Karpas-422 (cell line): Measurements from ENCODE around the gene CDK5RAP1. TPM values are rescaled to one million over a fixed set of nuclear protein-coding genes. Genes with fewer than 3 reads are reported as not detected.

Experiments used
- DNase-seq: peaks from one replicate; pipeline ENCODE4 v3.0.0-alpha.2; 2015
- H2AFZ ChIP-seq: fragments of 200-600 bp; sonication (generic); 2 replicates; pipeline ENCODE4 v1.6.1; 2014; ENCODE audit warnings: antibody characterized with exemption, low read length, mixed read lengths
- H3K27ac ChIP-seq: fragments of 200-600 bp; sonication (generic); 2 replicates; pipeline ENCODE4 v1.5.1; 2014; ENCODE audit warnings: mild to moderate bottlenecking, low read length, moderate library complexity
- H3K27me3 ChIP-seq: fragments of 200-600 bp; sonication (generic); 2 replicates; pipeline ENCODE4 v1.6.1; 2014; ENCODE audit warnings: low read length, mixed read lengths
- H3K36me3 ChIP-seq: fragments of 200-600 bp; sonication (generic); 2 replicates; pipeline ENCODE4 v1.6.1; 2014; ENCODE audit warnings: low read length, mixed read lengths; ENCODE audit not compliant: insufficient read depth
- H3K4me1 ChIP-seq: fragments of 200-600 bp; sonication (generic); 2 replicates; pipeline ENCODE4 v1.6.1; 2014; ENCODE audit warnings: mild to moderate bottlenecking, low read length, mixed read lengths
- H3K4me2 ChIP-seq: fragments of 200-600 bp; sonication (generic); 2 replicates; pipeline ENCODE4 v1.6.1; 2014; ENCODE audit warnings: low read length, low read depth, mild to moderate bottlenecking; ENCODE audit not compliant: poor library complexity, severe bottlenecking
- H3K4me3 ChIP-seq: fragments of 200-600 bp; sonication (generic); 2 replicates; pipeline ENCODE4 v1.5.1; 2014; ENCODE audit warnings: mild to moderate bottlenecking, antibody characterized with exemption, low read length, mixed read lengths
- H3K79me2 ChIP-seq: fragments of 200-600 bp; sonication (generic); 2 replicates; pipeline ENCODE4 v1.6.1; 2014; ENCODE audit warnings: mild to moderate bottlenecking, low read length, mixed read lengths
- H3K9ac ChIP-seq: fragments of 200-600 bp; sonication (generic); 2 replicates; pipeline ENCODE4 v1.6.0; 2014; ENCODE audit warnings: low read length
- H3K9me2 ChIP-seq: fragments of 200-600 bp; sonication (generic), shearing (Covaris generic); replicated peaks from 2 replicates; pipeline ENCODE4 v1.6.0; 2014; ENCODE audit warnings: mild to moderate bottlenecking, low read length, moderate library complexity; ENCODE audit not compliant: insufficient read depth
- H3K9me3 ChIP-seq: fragments of 300-700, 200-600 bp; sonication (generic); 2 replicates; pipeline ENCODE4 v1.6.1; 2014; ENCODE audit warnings: low read length, mixed read lengths
- H4K20me1 ChIP-seq: fragments of 200-600 bp; sonication (generic); 2 replicates; pipeline ENCODE4 v1.6.1; 2014; ENCODE audit warnings: mild to moderate bottlenecking, antibody characterized with exemption, low read length, low read depth; ENCODE audit not compliant: insufficient read depth
- total RNA-seq: library from RNA; depleted of rRNA; stranded (reverse); fragments of >200 nt; shearing (Covaris generic); gene quantifications from 2 replicates; pipeline ENCODE4 v1.2.3, GENCODE V29; 2014; ENCODE audit warnings: low replicate concordance

Gene CDK5RAP1
- total RNA-seq, 1 experiment from 2014 or later: 32.5 TPM

DNA sequence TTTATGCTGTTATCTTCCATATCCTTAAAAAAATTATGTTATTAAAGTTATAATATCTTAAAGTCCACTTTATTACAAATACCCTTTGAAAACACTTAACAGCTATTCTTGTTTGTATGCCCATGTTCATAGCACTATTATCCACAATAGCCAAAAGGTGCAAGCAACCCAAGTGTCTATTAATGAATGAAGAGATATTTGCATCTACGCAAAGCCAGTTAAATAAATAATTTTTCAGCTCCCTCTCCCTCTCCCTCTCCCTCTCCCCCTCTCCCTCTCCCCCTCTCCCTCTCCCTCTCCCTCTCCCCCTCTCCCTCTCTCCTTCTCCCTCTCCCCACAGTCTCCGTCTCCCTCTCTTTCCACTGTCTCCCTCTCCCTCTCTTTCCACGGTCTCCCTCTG lies 13.1 kb downstream of the CDK5RAP1 start:
- Histone ChIP-seq H4K20me1 (no peaks in the 10 kb centered on the region), H3K27me3 (no peaks in the 10 kb centered on the region), H3K36me3 (peaks cover 44% of the 10 kb centered on the region), H2AFZ (no peak overlapping the region), H3K9ac (no peak overlapping the region), H3K27ac (no peak overlapping the region), H3K4me1 (no peaks in the 10 kb centered on the region), H3K4me2 (no peak overlapping the region), H3K9me3 (no peaks in the 10 kb centered on the region), H3K79me2 (0 out of 2 replicates have a peak, but pooled peaks cover 6% of the 10 kb centered on the region), H3K9me2 (no peaks in the 10 kb centered on the region), H3K4me3 (no peak overlapping the region)
- DNase-seq: no peak

DNA sequence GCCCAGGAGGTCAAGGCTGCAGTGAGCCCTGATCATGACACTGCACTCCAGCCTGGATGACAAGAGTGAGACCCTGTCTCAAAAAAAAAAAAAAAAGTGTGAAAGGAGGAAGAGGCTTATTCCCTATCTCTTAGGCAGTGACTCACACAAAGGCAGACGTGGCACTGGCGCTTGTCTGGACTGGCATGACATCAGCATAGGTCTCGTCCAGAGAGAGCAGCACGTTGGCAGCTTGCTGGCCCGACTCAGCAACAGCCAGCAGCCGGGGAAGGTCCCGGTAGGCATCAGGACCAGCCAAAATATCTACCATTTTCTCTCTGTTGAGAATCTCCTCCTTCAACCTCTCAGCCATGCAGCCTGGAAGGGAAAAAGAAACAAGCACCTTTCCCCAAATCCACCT lies 14.1 kb downstream of the CDK5RAP1 start:
- Histone ChIP-seq H3K4me1 (no peaks in the 10 kb centered on the region), H3K27me3 (no peaks in the 10 kb centered on the region), H3K9me2 (no peaks in the 10 kb centered on the region), H3K36me3 (peaks cover 34% of the 10 kb centered on the region), H3K27ac (no peak overlapping the region), H3K9me3 (no peaks in the 10 kb centered on the region), H3K79me2 (0 out of 2 replicates have a peak, but pooled peaks cover 6% of the 10 kb centered on the region), H3K9ac (no peak overlapping the region), H3K4me2 (no peak overlapping the region), H2AFZ (no peak overlapping the region), H3K4me3 (no peak overlapping the region), H4K20me1 (no peaks in the 10 kb centered on the region)
- no peak for DNase-seq

DNA sequence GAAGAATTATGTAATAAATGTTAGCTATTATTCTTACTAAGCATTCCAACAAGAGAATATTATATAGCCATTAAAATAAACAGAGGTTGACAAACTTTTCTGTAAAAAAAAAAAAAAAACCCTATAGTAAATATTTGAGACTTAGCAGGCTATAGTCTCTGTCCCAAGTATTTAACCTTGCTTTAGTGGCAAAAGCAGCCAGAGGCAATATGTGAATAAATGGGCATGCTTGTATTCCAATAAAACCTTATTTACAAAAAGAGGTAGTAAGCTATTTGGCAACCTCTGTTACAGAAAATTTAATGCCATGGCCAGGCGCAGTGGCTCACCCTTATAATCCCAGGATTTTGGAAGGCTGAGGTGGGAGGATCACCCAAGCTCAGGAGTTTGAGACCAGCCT lies 14.6 kb downstream of the CDK5RAP1 start:
- Histone ChIP-seq H3K27ac (no peak overlapping the region), H3K4me2 (no peak overlapping the region), H4K20me1 (no peaks in the 10 kb centered on the region), H3K27me3 (no peaks in the 10 kb centered on the region), H3K4me1 (no peaks in the 10 kb centered on the region), H3K9ac (no peak overlapping the region), H3K79me2 (0 out of 2 replicates have a peak, but pooled peaks cover 6% of the 10 kb centered on the region), H2AFZ (no peak overlapping the region), H3K9me3 (no peaks in the 10 kb centered on the region), H3K4me3 (no peak overlapping the region), H3K36me3 (peaks cover 34% of the 10 kb centered on the region), H3K9me2 (no peaks in the 10 kb centered on the region)
- no peak for DNase-seq

DNA sequence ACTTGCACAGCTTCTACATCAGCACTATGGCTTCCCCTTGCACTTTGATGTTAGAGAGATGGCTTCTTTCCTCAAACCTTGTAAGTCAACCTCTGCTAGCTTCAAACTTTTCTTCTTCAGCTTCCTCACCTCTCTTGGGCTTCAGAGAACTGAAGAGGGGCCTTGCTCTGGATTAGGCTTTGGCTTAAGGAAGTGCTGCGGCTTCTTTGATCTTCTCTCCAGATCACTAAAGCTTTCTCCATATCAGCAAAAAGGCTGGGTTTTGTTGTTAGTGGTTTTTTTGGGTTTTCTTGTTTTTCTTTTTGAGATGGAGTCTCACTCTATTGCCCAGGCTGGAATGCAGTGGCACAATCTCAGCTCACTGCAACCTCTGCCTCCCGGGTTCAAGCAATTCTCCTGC lies 24.0 kb downstream of the CDK5RAP1 start:
- Histone ChIP-seq H3K9ac (no peak overlapping the region), H3K36me3 (peaks cover 64% of the 10 kb centered on the region), H3K4me2 (no peak overlapping the region), H3K27ac (no peak overlapping the region), H3K4me1 (no peaks in the 10 kb centered on the region), H3K9me3 (no peaks in the 10 kb centered on the region), H3K9me2 (no peaks in the 10 kb centered on the region), H2AFZ (no peak overlapping the region), H3K79me2 (no peaks in the 10 kb centered on the region), H4K20me1 (no peaks in the 10 kb centered on the region), H3K27me3 (no peaks in the 10 kb centered on the region), H3K4me3 (no peak overlapping the region)
- DNase-seq: no peak

DNA sequence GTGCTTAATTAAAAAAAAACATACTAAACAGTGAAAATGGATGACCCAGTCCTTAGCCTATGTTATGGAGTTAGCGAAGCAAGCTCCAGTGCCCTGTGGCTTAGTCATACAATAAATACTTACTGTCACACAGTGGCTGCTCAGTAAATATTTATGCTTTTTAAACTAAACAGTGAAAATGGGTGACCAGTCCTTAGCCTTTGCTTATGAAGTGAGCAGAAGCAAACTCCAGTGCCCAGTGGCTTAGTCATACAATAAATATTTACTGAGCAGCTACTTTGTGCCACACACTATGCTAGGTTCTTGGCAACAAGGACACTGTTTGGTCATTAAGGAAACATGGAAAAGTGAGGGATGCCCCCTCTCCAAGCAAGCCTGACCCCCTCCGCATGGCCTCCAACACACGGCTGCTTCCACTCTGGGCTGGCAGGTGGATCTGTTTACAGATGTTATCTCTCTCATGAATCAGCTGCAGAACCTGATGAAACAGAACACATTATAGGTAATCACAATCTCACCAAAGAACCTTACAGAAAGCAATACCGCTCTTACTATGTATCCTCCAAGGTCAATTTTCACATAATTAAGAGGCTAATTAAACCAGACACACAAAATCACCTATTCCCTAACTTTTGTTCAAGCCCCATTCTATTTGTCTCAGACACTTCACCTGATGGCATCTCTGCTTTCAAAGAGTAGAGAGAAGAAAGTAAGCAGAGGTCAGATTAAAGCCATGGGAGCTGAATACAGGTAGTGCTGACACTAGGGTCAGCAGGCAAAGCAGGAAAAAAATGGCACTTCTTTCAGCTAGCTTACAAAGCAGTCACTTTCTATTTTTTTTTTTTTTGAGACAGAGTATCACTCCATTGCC lies 27.3 kb downstream of the CDK5RAP1 start:
- Histone ChIP-seq H3K79me2 (peaks cover 2% of the 10 kb centered on the region; the same call in 1 of the 2 replicates), H3K4me2 (no peak overlapping the region), H3K4me1 (no peaks in the 10 kb centered on the region), H4K20me1 (no peaks in the 10 kb centered on the region), H3K27ac (no peak overlapping the region), H3K9ac (no peak overlapping the region), H3K4me3 (no peak overlapping the region), H3K9me3 (no peaks in the 10 kb centered on the region), H3K9me2 (no peaks in the 10 kb centered on the region), H3K27me3 (no peaks in the 10 kb centered on the region), H3K36me3 (peaks cover 56% of the 10 kb centered on the region), H2AFZ (no peak overlapping the region)
- DNase-seq: no peak

DNA sequence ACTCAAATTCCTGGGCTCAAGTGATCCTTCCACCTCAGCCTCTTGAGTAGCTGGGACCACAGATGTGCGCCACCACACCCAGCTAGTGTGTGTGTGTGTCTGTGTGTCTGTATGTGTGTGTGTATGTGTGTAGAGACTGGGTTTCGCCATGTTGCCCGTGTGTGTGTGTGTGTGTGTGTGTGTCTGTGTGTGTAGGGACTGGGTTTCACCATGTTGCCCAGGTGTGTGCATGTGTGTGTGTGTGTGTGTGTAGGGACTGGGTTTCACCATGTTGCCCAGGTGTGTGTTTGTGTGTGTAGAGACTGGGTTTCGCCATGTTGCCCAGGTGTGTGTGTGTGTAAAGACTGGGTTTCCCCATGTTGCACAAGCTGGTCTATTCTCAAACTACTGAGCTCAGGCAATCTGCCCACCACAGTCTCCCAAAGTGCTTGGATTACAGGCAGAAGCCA lies 28.3 kb downstream of the CDK5RAP1 start:
- peaks cover 2% of the 10 kb centered on the region; the same call in 1 of the 2 replicates for H3K79me2 ChIP-seq
- H2AFZ ChIP-seq: no peak overlapping the region
- H3K27me3 ChIP-seq: no peaks in the 10 kb centered on the region
- H3K4me3 ChIP-seq: no peak overlapping the region
- H3K36me3 ChIP-seq: peaks cover 47% of the 10 kb centered on the region
- H4K20me1 ChIP-seq: no peaks in the 10 kb centered on the region
- DNase-seq: no peak
- H3K9me3 ChIP-seq: no peaks in the 10 kb centered on the region
- H3K9ac ChIP-seq: no peak overlapping the region
- H3K27ac ChIP-seq: no peak overlapping the region
- no peaks in the 10 kb centered on the region for H3K9me2 ChIP-seq
- no peak overlapping the region for H3K4me2 ChIP-seq
- no peaks in the 10 kb centered on the region for H3K4me1 ChIP-seq

DNA sequence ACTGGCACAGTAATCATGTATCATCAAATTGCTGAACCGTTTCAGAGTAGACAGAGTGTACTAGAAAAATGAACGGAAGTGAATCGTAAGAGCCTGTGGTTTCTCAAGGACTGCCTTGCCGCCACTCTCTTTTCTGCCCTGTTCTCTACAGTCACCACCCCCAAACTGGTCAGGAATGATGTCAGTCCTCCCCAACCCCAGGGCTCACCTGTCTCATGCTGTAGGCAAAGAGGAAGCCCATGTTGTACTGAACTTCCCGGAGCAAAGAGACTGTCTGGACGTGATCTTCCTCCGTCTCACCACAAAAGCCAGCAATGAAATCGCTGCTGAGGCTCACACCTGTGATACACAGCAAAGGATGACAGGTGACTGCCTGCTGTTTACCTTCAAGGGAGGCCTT lies 31.0 kb downstream of the CDK5RAP1 start:
- H3K4me2 ChIP-seq: no peak overlapping the region
- no peak overlapping the region for H2AFZ ChIP-seq
- H3K4me3 ChIP-seq: no peak overlapping the region
- H4K20me1 ChIP-seq: no peaks in the 10 kb centered on the region
- no peak overlapping the region for H3K27ac ChIP-seq
- H3K79me2 ChIP-seq: peaks cover 2% of the 10 kb centered on the region; the same call in 1 of the 2 replicates
- no peaks in the 10 kb centered on the region for H3K9me2 ChIP-seq
- no peaks in the 10 kb centered on the region for H3K4me1 ChIP-seq
- no peaks in the 10 kb centered on the region for H3K27me3 ChIP-seq
- peaks cover 58% of the 10 kb centered on the region for H3K36me3 ChIP-seq
- no peaks in the 10 kb centered on the region for H3K9me3 ChIP-seq
- no peak overlapping the region for H3K9ac ChIP-seq
- no peak for DNase-seq

DNA sequence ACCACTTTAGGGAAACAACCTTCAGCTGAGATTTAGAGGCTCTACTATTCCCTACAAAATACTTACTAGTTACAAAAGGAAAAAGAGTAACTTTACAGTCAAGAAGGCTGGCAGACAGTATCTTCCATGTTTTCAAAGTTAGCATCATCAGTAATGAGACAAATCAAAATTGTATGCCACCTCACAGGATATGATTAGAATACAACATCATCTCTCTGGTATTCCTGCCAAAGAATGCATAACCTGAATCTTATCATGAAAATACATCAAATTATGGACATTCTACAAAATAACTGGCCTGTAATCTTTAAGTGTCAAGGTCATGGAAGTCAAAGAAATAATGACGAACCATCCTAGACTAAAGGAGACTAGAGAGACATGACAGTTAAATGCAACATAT lies 38.4 kb downstream of the CDK5RAP1 start:
- Histone ChIP-seq H3K4me2 (no peak overlapping the region), H3K27ac (no peak overlapping the region), H3K36me3 (peaks cover 45% of the 10 kb centered on the region), H3K9me2 (no peaks in the 10 kb centered on the region), H3K9ac (no peak overlapping the region), H3K79me2 (no peaks in the 10 kb centered on the region), H2AFZ (no peak overlapping the region), H3K4me3 (no peak overlapping the region), H3K4me1 (peaks cover 6% of the 10 kb centered on the region), H3K9me3 (no peaks in the 10 kb centered on the region), H3K27me3 (no peaks in the 10 kb centered on the region), H4K20me1 (no peaks in the 10 kb centered on the region)
- DNase-seq: no peak
